Endothelial cell of umbilical vein (primary cell): ENCODE data around the gene TBC1D30.

ENCODE experiments used
- FOS ChIP-seq: IDR thresholded peaks from 2 replicates; pipeline ENCODE4 v1.6.1; 2011; ENCODE audit warnings: mild to moderate bottlenecking, low read length, moderate library complexity, borderline replicate concordance; ENCODE audit not compliant: insufficient read depth
- TF ChIP-seq, protein P1 (sequence below), 2 donors: IDR thresholded peaks; 1 replicate in 1 of 2; 2 replicates in 1 of 2; pipeline ENCODE4 v1.5.1; 2011; ENCODE audit warnings: low read length in 2 of 2, mild to moderate bottlenecking in 2 of 2, moderate library complexity in 2 of 2, control low read depth in 1 of 2, inconsistent platforms in 1 of 2, low read depth in 1 of 2; ENCODE audit not compliant: insufficient read depth in 1 of 2; ENCODE audit errors: extremely low read depth in 1 of 2

DNA sequence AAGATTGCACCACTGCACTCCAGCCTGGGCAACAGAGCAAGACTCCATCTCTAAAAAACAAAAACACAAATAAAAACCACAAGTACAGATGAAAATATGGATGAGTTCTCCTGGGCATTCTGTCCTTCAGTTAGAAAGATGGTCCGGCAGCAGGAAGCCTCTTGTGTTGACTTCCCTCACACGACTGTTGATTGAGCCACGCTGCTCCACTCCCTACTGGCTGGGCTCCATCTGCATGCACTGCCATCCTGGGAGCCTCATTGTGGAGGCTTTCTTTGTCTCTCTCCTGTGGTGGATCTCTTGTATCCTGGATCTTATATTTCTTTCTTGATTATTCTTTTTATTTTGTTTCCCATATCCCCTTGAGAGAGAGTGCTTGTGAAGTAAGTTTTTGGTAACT is 30.8 kb upstream of the TBC1D30 start:
- TF ChIP-seq FOS, result no peak
- TF ChIP-seq, protein P1, sequence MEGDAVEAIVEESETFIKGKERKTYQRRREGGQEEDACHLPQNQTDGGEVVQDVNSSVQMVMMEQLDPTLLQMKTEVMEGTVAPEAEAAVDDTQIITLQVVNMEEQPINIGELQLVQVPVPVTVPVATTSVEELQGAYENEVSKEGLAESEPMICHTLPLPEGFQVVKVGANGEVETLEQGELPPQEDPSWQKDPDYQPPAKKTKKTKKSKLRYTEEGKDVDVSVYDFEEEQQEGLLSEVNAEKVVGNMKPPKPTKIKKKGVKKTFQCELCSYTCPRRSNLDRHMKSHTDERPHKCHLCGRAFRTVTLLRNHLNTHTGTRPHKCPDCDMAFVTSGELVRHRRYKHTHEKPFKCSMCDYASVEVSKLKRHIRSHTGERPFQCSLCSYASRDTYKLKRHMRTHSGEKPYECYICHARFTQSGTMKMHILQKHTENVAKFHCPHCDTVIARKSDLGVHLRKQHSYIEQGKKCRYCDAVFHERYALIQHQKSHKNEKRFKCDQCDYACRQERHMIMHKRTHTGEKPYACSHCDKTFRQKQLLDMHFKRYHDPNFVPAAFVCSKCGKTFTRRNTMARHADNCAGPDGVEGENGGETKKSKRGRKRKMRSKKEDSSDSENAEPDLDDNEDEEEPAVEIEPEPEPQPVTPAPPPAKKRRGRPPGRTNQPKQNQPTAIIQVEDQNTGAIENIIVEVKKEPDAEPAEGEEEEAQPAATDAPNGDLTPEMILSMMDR (IDR thresholded peaks at IDR 0.05; ENCODE audit: extremely low read depth in 1 of 2, insufficient read depth in 1 of 2, low read depth in 1 of 2, low read length in 2 of 2), result no peak
